ENCODE measurements around the gene KMT5C.

- no peak for TF ChIP-seq CTCF (conservative IDR thresholded peaks at IDR 0.05; ENCODE audit: low read length)
- no peak for TF ChIP-seq EZH2phosphoT487 (IDR thresholded peaks at IDR 0.05; ENCODE audit: borderline replicate concordance, low read depth, low read length)
Observed at GRCh38 chr19:55341171-55341588, 1.5 kb downstream of the KMT5C start.

All from OCI-LY7 (cell line).